ENCODE data around the gene GNAT1. TPM values are rescaled to one million over a fixed set of nuclear protein-coding genes. Genes with fewer than 3 reads are reported as not detected.

Gene GNAT1
- total and polyA plus RNA-seq, 2 of the 13 experiments (the other 11 are each of a cell fraction or from before 2014, with no cell fraction given) = 0.15 TPM; not detected in 1

DNA sequence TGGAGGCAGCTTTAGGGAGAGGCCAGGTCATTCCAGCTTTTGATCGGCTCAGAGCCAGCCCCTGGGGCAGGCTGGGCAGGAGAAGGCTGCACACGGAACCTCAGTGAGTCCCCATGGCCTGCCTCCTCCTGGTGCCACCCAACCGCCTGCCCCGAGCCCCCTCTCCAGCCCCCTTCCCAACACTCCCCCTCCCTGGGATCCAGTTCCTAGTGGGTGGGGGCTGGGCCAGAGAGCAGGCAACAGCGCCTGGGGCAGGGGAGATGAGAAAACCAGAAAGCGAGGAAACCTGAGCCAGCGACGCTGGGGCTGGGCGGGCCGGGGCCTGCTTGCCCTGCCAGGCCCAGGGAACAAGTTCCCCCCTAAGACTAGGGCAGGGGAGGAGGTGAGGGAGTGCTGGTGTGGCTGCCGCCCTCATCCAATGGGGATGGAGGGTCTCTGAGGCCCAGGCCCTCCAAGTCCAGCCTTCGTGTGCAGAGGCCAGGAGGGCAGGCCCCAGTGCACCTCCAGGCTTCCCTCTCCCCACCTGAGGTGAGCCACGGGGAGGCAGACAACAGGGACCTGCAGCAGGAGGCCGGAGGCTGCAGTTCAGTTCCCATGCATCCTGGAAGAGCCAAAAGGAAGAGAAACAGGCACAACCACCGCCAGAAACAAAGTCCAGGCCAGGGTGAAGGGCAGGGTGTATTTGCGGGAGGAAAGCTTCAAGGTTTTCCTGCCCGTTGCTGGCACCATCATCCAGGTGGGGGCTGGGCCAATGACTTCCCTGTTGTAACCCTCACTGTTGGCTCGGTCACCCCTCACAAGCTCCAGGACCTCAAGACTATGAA lies 40.3 kb upstream of the GNAT1 start (continued):
- TF ChIP-seq, protein P1, sequence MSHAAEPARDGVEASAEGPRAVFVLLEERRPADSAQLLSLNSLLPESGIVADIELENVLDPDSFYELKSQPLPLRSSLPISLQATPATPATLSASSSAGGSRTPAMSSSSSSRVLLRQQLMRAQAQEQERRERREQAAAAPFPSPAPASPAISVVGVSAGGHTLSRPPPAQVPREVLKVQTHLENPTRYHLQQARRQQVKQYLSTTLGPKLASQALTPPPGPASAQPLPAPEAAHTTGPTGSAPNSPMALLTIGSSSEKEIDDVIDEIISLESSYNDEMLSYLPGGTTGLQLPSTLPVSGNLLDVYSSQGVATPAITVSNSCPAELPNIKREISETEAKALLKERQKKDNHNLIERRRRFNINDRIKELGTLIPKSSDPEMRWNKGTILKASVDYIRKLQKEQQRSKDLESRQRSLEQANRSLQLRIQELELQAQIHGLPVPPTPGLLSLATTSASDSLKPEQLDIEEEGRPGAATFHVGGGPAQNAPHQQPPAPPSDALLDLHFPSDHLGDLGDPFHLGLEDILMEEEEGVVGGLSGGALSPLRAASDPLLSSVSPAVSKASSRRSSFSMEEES (CRISPR knock-in tag; IDR thresholded peaks at IDR 0.05) = no peak
- TF ChIP-seq DPF2 (CRISPR knock-in tag; IDR thresholded peaks at IDR 0.05; ENCODE audit: borderline replicate concordance, low read depth) = no peak
- TF ChIP-seq GLI4 (CRISPR knock-in tag; IDR thresholded peaks at IDR 0.05; ENCODE audit: borderline replicate concordance) = no peak
- no peak for TF ChIP-seq SNAPC2 (CRISPR knock-in tag; IDR thresholded peaks at IDR 0.05)
- TF ChIP-seq, protein P2, sequence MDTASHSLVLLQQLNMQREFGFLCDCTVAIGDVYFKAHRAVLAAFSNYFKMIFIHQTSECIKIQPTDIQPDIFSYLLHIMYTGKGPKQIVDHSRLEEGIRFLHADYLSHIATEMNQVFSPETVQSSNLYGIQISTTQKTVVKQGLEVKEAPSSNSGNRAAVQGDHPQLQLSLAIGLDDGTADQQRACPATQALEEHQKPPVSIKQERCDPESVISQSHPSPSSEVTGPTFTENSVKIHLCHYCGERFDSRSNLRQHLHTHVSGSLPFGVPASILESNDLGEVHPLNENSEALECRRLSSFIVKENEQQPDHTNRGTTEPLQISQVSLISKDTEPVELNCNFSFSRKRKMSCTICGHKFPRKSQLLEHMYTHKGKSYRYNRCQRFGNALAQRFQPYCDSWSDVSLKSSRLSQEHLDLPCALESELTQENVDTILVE (CRISPR knock-in tag; IDR thresholded peaks at IDR 0.05) = no peak
- 0 out of 2 replicates have a peak, but pooled peaks have one; percentile 18 for TF ChIP-seq ZNF292 (CRISPR knock-in tag; IDR thresholded peaks at IDR 0.05; ENCODE audit: borderline replicate concordance, low read depth)
- TF ChIP-seq MXI1 (IDR thresholded peaks at IDR 0.05; ENCODE audit: borderline replicate concordance, low read depth, low read length) = no peak
- TF ChIP-seq ZNF230 (CRISPR knock-in tag; IDR thresholded peaks at IDR 0.05) = no peak
- no peak for TF ChIP-seq NFRKB (IDR thresholded peaks at IDR 0.05)
- TF ChIP-seq, protein P3, sequence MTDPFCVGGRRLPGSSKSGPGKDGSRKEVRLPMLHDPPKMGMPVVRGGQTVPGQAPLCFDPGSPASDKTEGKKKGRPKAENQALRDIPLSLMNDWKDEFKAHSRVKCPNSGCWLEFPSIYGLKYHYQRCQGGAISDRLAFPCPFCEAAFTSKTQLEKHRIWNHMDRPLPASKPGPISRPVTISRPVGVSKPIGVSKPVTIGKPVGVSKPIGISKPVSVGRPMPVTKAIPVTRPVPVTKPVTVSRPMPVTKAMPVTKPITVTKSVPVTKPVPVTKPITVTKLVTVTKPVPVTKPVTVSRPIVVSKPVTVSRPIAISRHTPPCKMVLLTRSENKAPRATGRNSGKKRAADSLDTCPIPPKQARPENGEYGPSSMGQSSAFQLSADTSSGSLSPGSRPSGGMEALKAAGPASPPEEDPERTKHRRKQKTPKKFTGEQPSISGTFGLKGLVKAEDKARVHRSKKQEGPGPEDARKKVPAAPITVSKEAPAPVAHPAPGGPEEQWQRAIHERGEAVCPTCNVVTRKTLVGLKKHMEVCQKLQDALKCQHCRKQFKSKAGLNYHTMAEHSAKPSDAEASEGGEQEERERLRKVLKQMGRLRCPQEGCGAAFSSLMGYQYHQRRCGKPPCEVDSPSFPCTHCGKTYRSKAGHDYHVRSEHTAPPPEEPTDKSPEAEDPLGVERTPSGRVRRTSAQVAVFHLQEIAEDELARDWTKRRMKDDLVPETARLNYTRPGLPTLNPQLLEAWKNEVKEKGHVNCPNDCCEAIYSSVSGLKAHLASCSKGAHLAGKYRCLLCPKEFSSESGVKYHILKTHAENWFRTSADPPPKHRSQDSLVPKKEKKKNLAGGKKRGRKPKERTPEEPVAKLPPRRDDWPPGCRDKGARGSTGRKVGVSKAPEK (CRISPR knock-in tag; IDR thresholded peaks at IDR 0.05; ENCODE audit: borderline replicate concordance) = no peak
- TF ChIP-seq HDAC2 (CRISPR knock-in tag; IDR thresholded peaks at IDR 0.05) = peak; percentile 26; the same call in 1 of the 2 replicates
- TF ChIP-seq CAMTA2 (CRISPR knock-in tag; IDR thresholded peaks at IDR 0.05; ENCODE audit: borderline replicate concordance) = no peak
- TF ChIP-seq GFI1 (CRISPR knock-in tag; IDR thresholded peaks at IDR 0.05; ENCODE audit: borderline replicate concordance) = no peak
- TF ChIP-seq ZFY (CRISPR knock-in tag; IDR thresholded peaks at IDR 0.05) = peak; percentile 83
- TF ChIP-seq, protein P4, sequence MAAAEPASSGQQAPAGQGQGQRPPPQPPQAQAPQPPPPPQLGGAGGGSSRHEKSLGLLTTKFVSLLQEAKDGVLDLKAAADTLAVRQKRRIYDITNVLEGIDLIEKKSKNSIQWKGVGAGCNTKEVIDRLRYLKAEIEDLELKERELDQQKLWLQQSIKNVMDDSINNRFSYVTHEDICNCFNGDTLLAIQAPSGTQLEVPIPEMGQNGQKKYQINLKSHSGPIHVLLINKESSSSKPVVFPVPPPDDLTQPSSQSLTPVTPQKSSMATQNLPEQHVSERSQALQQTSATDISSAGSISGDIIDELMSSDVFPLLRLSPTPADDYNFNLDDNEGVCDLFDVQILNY (CRISPR knock-in tag; conservative IDR thresholded peaks at IDR 0.05) = no peak
- TF ChIP-seq, protein P5, sequence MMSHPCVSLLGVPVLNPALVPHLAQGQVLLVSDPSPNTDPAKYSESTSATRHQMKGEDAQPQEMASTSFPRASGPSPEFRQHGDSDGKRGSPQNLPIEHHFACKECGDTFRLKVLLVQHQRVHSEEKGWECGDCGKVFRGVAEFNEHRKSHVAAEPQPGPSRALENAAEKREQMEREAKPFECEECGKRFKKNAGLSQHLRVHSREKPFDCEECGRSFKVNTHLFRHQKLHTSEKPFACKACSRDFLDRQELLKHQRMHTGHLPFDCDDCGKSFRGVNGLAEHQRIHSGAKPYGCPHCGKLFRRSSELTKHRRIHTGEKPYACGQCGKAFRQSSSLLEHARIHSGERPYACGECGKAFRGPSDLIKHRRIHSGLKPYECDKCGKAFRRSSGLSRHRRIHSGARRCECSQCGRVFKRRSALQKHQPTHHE (CRISPR knock-in tag; IDR thresholded peaks at IDR 0.05; ENCODE audit: borderline replicate concordance) = 0 out of 2 replicates have a peak, but pooled peaks have one; percentile 20
- no peak for TF ChIP-seq SIN3B (IDR thresholded peaks at IDR 0.05; ENCODE audit: low read length)
- no peak for TF ChIP-seq ETV6 (CRISPR knock-in tag; conservative IDR thresholded peaks at IDR 0.05)
- TF ChIP-seq HOXA3 (CRISPR knock-in tag; IDR thresholded peaks at IDR 0.05) = 0 out of 2 replicates have a peak, but pooled peaks have one; percentile 22
- TF ChIP-seq ZNF329 (CRISPR knock-in tag; IDR thresholded peaks at IDR 0.05; ENCODE audit: low read depth) = no peak
- peak; percentile 47; the same call in 1 of the 2 replicates for TF ChIP-seq FOXO1 (CRISPR knock-in tag; IDR thresholded peaks at IDR 0.05)
- no peak for TF ChIP-seq EZH2 (conservative IDR thresholded peaks at IDR 0.05; ENCODE audit: low read depth, low read length)
- TF ChIP-seq SPEN (CRISPR knock-in tag; IDR thresholded peaks at IDR 0.05; ENCODE audit: low read depth) = peak; percentile 68

Data from HepG2 (cell line).